GM18951 (cell line): ENCODE data around the gene AGPAT2.

Source experiments
- POLR2A ChIP-seq: IDR thresholded peaks from 4 replicates; pipeline ENCODE4 v1.6.1; 2011; ENCODE audit warnings: mild to moderate bottlenecking; ENCODE audit not compliant: insufficient read length, insufficient read depth; ENCODE audit errors: extremely low read depth
- in situ Hi-C: fragments of 300-500 bp; cut with MboI; formaldehyde crosslinking; loops from one replicate; pipeline ENCODE4 v1.12.0; 2022; ENCODE audit warnings: low sequenced_read_pairs, mixed read lengths, inconsistent platforms; ENCODE audit not compliant: unreplicated experiment

Gene AGPAT2

GRCh38 chr9:136673088-136673974, 13.9 kb downstream of the AGPAT2 start:
- no peak for TF ChIP-seq POLR2A
- in situ Hi-C loops: no loop called here

- no peak for TF ChIP-seq POLR2A
- in situ Hi-C loops: no loop called here
Observed at GRCh38 chr9:136672431-136673087, 14.7 kb downstream of the AGPAT2 start.

- in situ Hi-C loops: no loop called here
- no peak for TF ChIP-seq POLR2A
Observed at GRCh38 chr9:136671646-136672430, 15.4 kb downstream of the AGPAT2 start.

- in situ Hi-C loops: no loop called here
Observed at GRCh38 chr9:136671254-136671614, 16.0 kb downstream of the AGPAT2 start.

GRCh38 chr9:136670576-136671253, 16.5 kb downstream of the AGPAT2 start:
- in situ Hi-C loops: no loop called here
- no peak for TF ChIP-seq POLR2A

More at GRCh38 chr9:136671254-136671614, 16.0 kb downstream of the AGPAT2 start:
- no peak for TF ChIP-seq POLR2A

- TF ChIP-seq POLR2A: no peak
- in situ Hi-C loops: no loop called here
Observed at GRCh38 chr9:136669791-136670464, 17.3 kb downstream of the AGPAT2 start.

- in situ Hi-C loops: no loop called here
- TF ChIP-seq POLR2A: no peak
Observed at GRCh38 chr9:136668983-136669790, 18.1 kb downstream of the AGPAT2 start.

GRCh38 chr9:136667940-136668760, 19.1 kb downstream of the AGPAT2 start:
- TF ChIP-seq POLR2A: no peak
- in situ Hi-C loops: no loop called here

GRCh38 chr9:136667214-136667939, 19.9 kb downstream of the AGPAT2 start:
- in situ Hi-C loops: no loop called here
- TF ChIP-seq POLR2A: no peak
